Measurements from ENCODE around the gene HOXB6.

The HOXB6 gene

DNA sequence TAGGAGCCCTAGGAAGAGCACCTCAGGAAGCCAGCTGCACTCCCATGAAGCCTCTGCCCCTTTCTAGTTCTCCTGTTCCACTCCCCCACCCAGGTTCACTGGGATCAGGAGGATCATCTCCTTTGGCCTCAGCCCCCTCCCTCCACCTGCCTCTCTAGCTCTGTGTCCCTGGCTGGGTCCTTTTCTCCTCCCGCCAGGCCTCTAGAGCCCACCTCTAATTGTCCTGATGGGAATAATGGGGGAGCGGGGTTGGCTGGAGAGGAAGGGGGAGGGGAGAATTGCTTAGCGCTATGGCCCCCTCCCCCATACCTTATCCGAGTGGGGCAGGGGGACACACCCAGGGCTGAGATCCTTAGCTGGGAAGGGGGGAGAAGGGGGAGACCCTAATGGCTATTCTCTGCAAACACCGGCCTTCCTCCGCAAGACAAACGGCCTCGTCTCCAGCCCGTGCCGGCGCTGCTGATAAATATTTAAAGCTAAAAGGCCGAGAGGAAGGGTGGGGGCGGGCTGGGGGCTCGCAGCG lies 5.0 kb upstream of the HOXB6 start:
- Histone ChIP-seq H3K36me3 (ENCODE audit: control insufficient read depth in 5 of 5, insufficient read depth in 5 of 5, low read length in 5 of 5) (peaks cover 0 to 4% (median 0%) of the 10 kb centered on the region in 5 donors), H3K9ac (ENCODE audit: low read length in 5 of 5) (peak overlapping the region in 4 of 5 donors; percentile 79 to 83 (median 79)), H3K4me3 (ENCODE audit: low read depth in 1 of 5, low read length in 5 of 5) (peak overlapping the region; percentile 72 to 89 (median 85)), H3K27ac (ENCODE audit: low read depth, low read length) (peak overlapping the region; percentile 70), H3K4me1 (ENCODE audit: control insufficient read depth in 5 of 5, insufficient read depth in 5 of 5, low read length in 5 of 5) (peaks cover 0 to 60% (median 48%) of the 10 kb centered on the region in 5 donors), H3K9me3 (ENCODE audit: control insufficient read depth in 5 of 5, low read length in 5 of 5) (no peaks in the 10 kb centered on the region), H3K27me3 (ENCODE audit: control insufficient read depth in 5 of 5, insufficient read depth in 4 of 5, low read length in 5 of 5) (peaks cover 0 to 4% (median 3%) of the 10 kb centered on the region in 5 donors)

DNA sequence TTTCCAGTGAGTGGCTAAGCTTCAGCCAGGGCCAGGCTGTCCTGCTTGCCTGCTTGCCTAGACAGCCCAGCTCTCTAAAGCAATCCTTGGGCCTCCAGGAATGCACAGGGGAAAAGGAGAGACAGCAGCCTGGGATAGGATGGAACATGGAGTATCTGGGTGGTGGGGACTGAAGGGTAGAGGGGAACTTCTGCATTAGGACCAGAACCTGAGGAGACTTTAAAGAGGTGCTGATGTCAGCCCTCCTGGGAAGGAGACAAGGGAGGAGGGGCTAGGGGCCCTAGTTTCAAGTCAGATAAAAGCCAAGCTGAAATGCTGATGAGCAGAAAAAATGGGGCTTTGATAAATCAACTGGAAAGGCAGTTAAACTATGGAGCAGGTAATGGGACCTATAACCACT lies 4.2 kb upstream of the HOXB6 start:
- Histone ChIP-seq H3K4me3 (ENCODE audit: low read depth in 1 of 5, low read length in 5 of 5) (peak overlapping the region in 2 of 5 donors; percentile 72 to 79), H3K9ac (ENCODE audit: low read length in 5 of 5) (peak overlapping the region in 1 of 5 donors; percentile 4), H3K36me3 (ENCODE audit: control insufficient read depth in 5 of 5, insufficient read depth in 5 of 5, low read length in 5 of 5) (peaks cover 0 to 4% (median 0%) of the 10 kb centered on the region in 5 donors), H3K9me3 (ENCODE audit: control insufficient read depth in 5 of 5, low read length in 5 of 5) (no peaks in the 10 kb centered on the region), H3K4me1 (ENCODE audit: control insufficient read depth in 5 of 5, insufficient read depth in 5 of 5, low read length in 5 of 5) (peaks cover 0 to 60% (median 49%) of the 10 kb centered on the region in 5 donors), H3K27me3 (ENCODE audit: control insufficient read depth in 5 of 5, insufficient read depth in 4 of 5, low read length in 5 of 5) (peaks cover 0 to under 1% (median 0%) of the 10 kb centered on the region in 5 donors), H3K27ac (ENCODE audit: low read depth, low read length) (no peak overlapping the region)

- Histone ChIP-seq H3K27me3 (ENCODE audit: control insufficient read depth in 5 of 5, insufficient read depth in 4 of 5, low read length in 5 of 5) (no peaks in the 10 kb centered on the region), H3K4me1 (ENCODE audit: control insufficient read depth in 5 of 5, insufficient read depth in 5 of 5, low read length in 5 of 5) (peaks cover 0 to 60% (median 46%) of the 10 kb centered on the region in 5 donors), H3K4me3 (ENCODE audit: low read depth in 1 of 5, low read length in 5 of 5) (no peak overlapping the region), H3K27ac (ENCODE audit: low read depth, low read length) (no peak overlapping the region), H3K9ac (ENCODE audit: low read length in 5 of 5) (peak overlapping the region in 1 of 5 donors; percentile 4), H3K36me3 (ENCODE audit: control insufficient read depth in 5 of 5, insufficient read depth in 5 of 5, low read length in 5 of 5) (peaks cover 0 to 4% (median 0%) of the 10 kb centered on the region in 5 donors), H3K9me3 (ENCODE audit: control insufficient read depth in 5 of 5, low read length in 5 of 5) (no peaks in the 10 kb centered on the region)
Observed at GRCh38 chr17:48608494-48608834, 3.7 kb upstream of the HOXB6 start.

- H3K9me3 ChIP-seq (ENCODE audit: control insufficient read depth in 5 of 5, low read length in 5 of 5), result no peaks in the 10 kb centered on the region
- H3K27me3 ChIP-seq (ENCODE audit: control insufficient read depth in 5 of 5, insufficient read depth in 4 of 5, low read length in 5 of 5), result no peaks in the 10 kb centered on the region
- peaks cover 0 to 66% (median 52%) of the 10 kb centered on the region in 5 donors for H3K4me1 ChIP-seq (ENCODE audit: control insufficient read depth in 5 of 5, insufficient read depth in 5 of 5, low read length in 5 of 5)
- H3K4me3 ChIP-seq (ENCODE audit: low read depth in 1 of 5, low read length in 5 of 5), result no peak overlapping the region
- H3K9ac ChIP-seq (ENCODE audit: low read length in 5 of 5), result no peak overlapping the region
- peaks cover 0 to 4% (median 0%) of the 10 kb centered on the region in 5 donors for H3K36me3 ChIP-seq (ENCODE audit: control insufficient read depth in 5 of 5, insufficient read depth in 5 of 5, low read length in 5 of 5)
- H3K27ac ChIP-seq (ENCODE audit: low read depth, low read length), result no peak overlapping the region
Observed at GRCh38 chr17:48606892-48607614, 2.3 kb upstream of the HOXB6 start.

GRCh38 chr17:48605991-48606891 lies 1.5 kb upstream of the HOXB6 start:
- H3K4me3 ChIP-seq (ENCODE audit: low read depth in 1 of 5, low read length in 5 of 5), result peak overlapping the region in 1 of 5 donors; percentile 83
- peaks cover 0 to 66% (median 54%) of the 10 kb centered on the region in 5 donors for H3K4me1 ChIP-seq (ENCODE audit: control insufficient read depth in 5 of 5, insufficient read depth in 5 of 5, low read length in 5 of 5)
- H3K9ac ChIP-seq (ENCODE audit: low read length in 5 of 5), result no peak overlapping the region
- H3K27me3 ChIP-seq (ENCODE audit: control insufficient read depth in 5 of 5, insufficient read depth in 4 of 5, low read length in 5 of 5), result no peaks in the 10 kb centered on the region
- no peaks in the 10 kb centered on the region for H3K9me3 ChIP-seq (ENCODE audit: control insufficient read depth in 5 of 5, low read length in 5 of 5)
- H3K27ac ChIP-seq (ENCODE audit: low read depth, low read length), result peak overlapping the region; percentile 9
- peaks cover 0 to 4% (median 0%) of the 10 kb centered on the region in 5 donors for H3K36me3 ChIP-seq (ENCODE audit: control insufficient read depth in 5 of 5, insufficient read depth in 5 of 5, low read length in 5 of 5)

- peaks cover 0 to 62% (median 54%) of the 10 kb centered on the region in 5 donors for H3K4me1 ChIP-seq (ENCODE audit: control insufficient read depth in 5 of 5, insufficient read depth in 5 of 5, low read length in 5 of 5)
- peak overlapping the region in 3 of 5 donors; percentile 21 to 83 (median 79) for H3K9ac ChIP-seq (ENCODE audit: low read length in 5 of 5)
- peak overlapping the region; percentile 83 for H3K27ac ChIP-seq (ENCODE audit: low read depth, low read length)
- no peaks in the 10 kb centered on the region for H3K9me3 ChIP-seq (ENCODE audit: control insufficient read depth in 5 of 5, low read length in 5 of 5)
- H3K4me3 ChIP-seq (ENCODE audit: low read depth in 1 of 5, low read length in 5 of 5), result peak overlapping the region; percentile 81 to 92 (median 83)
- H3K27me3 ChIP-seq (ENCODE audit: control insufficient read depth in 5 of 5, insufficient read depth in 4 of 5, low read length in 5 of 5), result no peaks in the 10 kb centered on the region
- peaks cover 0 to 4% (median 0%) of the 10 kb centered on the region in 5 donors for H3K36me3 ChIP-seq (ENCODE audit: control insufficient read depth in 5 of 5, insufficient read depth in 5 of 5, low read length in 5 of 5)
Observed at GRCh38 chr17:48605409-48605919, 678 bp upstream of the HOXB6 start.

GRCh38 chr17:48603959-48604769 lies 622 bp downstream of the HOXB6 start:
- Histone ChIP-seq H3K4me3 (ENCODE audit: low read depth in 1 of 5, low read length in 5 of 5) (peak overlapping the region; percentile 81 to 92 (median 83)), H3K27me3 (ENCODE audit: control insufficient read depth in 5 of 5, insufficient read depth in 4 of 5, low read length in 5 of 5) (no peaks in the 10 kb centered on the region), H3K9ac (ENCODE audit: low read length in 5 of 5) (peak overlapping the region; percentile 71 to 85 (median 83)), H3K36me3 (ENCODE audit: control insufficient read depth in 5 of 5, insufficient read depth in 5 of 5, low read length in 5 of 5) (peaks cover 0 to 4% (median 0%) of the 10 kb centered on the region in 5 donors), H3K4me1 (ENCODE audit: control insufficient read depth in 5 of 5, insufficient read depth in 5 of 5, low read length in 5 of 5) (peaks cover 0 to 49% (median 45%) of the 10 kb centered on the region in 5 donors), H3K9me3 (ENCODE audit: control insufficient read depth in 5 of 5, low read length in 5 of 5) (no peaks in the 10 kb centered on the region), H3K27ac (ENCODE audit: low read depth, low read length) (peak overlapping the region; percentile 83)

DNA sequence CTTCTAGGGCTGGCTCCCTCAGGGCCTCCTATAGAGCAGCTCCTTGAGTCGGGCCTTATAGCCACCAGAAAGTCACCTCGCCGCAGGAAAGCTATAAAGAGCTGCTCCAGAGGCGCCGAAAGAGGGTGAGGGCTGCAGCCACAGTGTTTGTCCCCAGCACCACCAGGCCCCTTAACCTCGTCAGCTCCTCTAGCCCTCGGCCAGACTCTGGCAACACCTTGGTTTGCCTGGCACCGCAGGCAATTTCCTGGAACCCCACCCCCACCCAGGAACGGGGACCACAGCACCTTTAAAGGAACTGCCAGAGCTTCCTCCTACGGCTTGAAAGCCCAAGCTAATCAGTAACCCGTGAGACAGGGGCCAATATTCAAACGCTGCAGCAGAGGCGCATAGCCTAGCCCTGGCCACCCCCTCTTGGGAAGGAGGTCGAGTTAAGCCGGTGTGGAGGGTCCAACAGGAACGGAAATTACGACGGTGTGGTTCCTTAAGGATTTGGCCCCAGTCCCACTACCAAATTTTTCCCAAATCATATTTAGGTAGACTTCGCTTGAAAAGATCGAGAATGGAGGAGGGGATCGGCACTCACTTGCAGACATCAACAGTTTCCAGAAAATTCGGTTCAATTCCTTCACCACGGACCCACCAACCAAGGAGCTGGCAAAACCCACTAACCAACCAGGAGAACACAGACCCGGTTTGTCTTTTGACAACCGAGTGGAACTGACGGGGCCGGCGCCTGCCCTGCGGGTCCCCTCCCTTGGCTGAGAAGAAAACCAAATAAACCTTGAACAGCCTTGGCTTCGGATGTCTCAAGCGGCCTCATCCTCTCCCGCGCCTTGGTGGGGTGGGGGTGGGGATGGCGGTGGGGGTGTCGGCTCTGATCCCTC lies 3.0 kb downstream of the HOXB6 start:
- peaks cover 0 to 65% (median 60%) of the 10 kb centered on the region in 5 donors for H3K4me1 ChIP-seq (ENCODE audit: control insufficient read depth in 5 of 5, insufficient read depth in 5 of 5, low read length in 5 of 5)
- H3K27me3 ChIP-seq (ENCODE audit: control insufficient read depth in 5 of 5, insufficient read depth in 4 of 5, low read length in 5 of 5), result no peaks in the 10 kb centered on the region
- H3K4me3 ChIP-seq (ENCODE audit: low read depth in 1 of 5, low read length in 5 of 5), result peak overlapping the region in 2 of 5 donors; percentile 81 to 83
- no peaks in the 10 kb centered on the region for H3K36me3 ChIP-seq (ENCODE audit: control insufficient read depth in 5 of 5, insufficient read depth in 5 of 5, low read length in 5 of 5)
- H3K9me3 ChIP-seq (ENCODE audit: control insufficient read depth in 5 of 5, low read length in 5 of 5), result no peaks in the 10 kb centered on the region
- no peak overlapping the region for H3K27ac ChIP-seq (ENCODE audit: low read depth, low read length)
- peak overlapping the region in 1 of 5 donors; percentile 35 for H3K9ac ChIP-seq (ENCODE audit: low read length in 5 of 5)

All from subcutaneous abdominal adipose tissue (tissue), 5 donors.